Measurements from ENCODE around the gene LMO3.

The LMO3 gene

DNA sequence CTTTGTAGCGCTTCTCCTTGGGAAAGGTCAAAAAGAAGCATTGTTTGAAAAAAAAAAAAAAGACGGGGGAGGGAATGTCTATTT, at the start of gene LMO3:
Gene LMO3, minus strand, starts transcription at position 46 of the 84 bp plus-strand sequence. CDS start 5,302 bp downstream, outside the sequence.
- no peak for DNase-seq

- no peak for DNase-seq
Observed at GRCh38 chr12:16636435-16637055, 30.6 kb upstream of the LMO3 start.

- no peak for DNase-seq
Observed at GRCh38 chr12:16634786-16635185, 28.8 kb upstream of the LMO3 start.

DNA sequence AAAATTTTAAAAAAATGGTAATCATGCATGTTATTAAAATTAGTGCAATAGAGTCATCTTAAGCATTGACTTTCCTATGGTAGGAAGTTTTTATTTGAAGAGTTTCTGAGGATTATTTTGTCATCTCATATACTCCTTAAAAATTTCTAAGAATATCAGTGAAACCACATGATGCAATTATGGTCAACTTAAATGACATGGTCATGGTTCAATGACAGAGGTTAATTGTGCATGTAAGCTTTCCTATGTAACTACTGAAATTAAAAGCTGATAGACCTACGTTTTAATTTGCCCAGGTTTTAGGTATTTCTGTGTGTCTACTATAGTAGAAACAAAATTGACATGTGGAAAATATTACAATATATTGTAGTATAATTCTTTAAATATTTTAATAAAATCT, 21.0 kb upstream of the LMO3 start:
- DNase-seq = no peak

DNA sequence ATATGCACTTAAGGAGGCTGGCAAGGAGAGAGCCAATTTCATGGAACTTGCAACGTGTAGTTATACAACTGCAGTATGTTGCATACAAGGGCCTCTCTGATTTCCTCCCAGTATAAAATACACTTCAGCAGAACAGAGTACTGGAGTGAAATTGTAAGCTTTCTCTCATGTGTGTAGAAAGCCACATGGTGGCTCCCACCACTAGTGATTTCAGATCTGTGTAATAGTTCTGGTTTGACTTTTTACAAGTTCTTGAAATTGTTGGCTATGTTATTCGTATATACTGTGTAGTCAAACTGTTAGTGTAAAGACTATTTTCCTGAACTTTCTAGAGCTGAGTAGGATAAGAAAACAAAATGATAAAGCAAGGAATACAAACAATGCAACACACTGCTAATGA, 16.4 kb upstream of the LMO3 start:
- DNase-seq = no peak

DNA sequence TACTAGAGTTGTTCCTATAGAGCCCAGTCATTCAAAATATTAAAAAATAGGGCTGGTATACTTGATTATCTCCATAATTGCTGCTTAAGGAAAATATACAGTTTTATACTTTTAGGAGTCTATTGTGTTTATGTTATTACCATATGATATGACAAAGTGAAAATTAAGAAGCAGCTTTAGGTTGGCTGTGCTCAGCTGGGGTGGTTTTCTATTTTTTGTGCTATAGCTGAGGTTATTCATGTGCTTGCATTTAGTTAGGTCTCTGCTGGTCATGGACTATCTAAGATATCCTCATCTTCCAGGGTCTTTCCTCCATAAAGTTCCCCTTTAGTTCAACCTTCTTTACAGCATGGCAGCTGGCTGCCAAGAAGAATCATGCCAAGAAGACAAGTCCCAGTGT, 13.6 kb upstream of the LMO3 start:
- DNase-seq = no peak

DNA sequence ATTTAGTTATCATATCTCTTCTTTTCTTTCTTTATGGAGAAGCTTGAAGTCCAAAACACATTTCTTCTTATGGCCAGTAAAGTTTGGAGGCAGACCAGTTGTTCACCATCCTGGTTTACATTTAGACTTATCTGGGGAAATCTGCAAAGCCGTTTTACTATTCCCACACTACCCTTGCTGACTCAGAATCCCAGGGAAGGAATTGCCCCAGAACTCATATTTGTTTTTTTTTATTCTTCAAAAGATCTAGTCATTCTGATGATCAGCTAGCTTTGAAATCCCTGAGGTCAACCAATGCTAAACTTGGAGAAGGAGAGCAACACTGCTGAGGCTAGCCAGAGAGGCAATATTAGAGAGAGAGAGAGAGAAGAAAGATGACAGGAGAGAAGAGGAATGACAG, 12.3 kb upstream of the LMO3 start:
- no peak for DNase-seq

- no peak for DNase-seq
Observed at GRCh38 chr12:16613199-16613598, 7.2 kb upstream of the LMO3 start.

- DNase-seq = no peak
Observed at GRCh38 chr12:16612647-16613046, 6.7 kb upstream of the LMO3 start.

- DNase-seq = no peak
Observed at GRCh38 chr12:16611146-16611545, 5.2 kb upstream of the LMO3 start.

GRCh38 chr12:16610743-16611142, 4.8 kb upstream of the LMO3 start:
- DNase-seq = no peak

DNA sequence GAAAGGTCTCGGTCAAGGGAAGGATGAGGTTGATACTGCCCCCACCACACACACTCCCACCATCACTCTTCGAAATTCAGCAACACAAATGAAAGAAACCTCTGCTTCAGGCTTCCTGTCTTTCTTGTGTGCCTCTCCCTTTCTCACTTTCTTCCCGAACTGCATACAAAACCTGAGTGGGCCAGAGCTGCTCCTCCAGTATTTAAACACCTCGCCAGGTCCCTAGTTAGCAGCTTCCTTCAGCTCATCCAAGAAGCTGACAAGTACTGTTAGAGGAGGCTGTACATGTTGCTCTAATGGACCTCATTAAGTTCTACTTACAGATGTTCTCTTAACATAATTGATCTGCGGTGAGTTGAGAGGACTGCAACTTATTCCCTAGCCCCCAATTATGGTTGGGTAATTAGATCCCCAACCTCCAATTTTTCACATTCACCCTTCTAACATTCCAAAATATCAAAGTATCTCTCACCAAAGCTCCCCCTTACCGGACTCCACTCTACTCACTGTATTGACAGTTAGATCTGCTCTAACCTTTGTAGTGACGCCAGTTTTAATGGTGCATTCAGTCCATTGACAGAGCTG, 4.1 kb upstream of the LMO3 start:
- no peak for DNase-seq

GRCh38 chr12:16608946-16609539, 3.1 kb upstream of the LMO3 start:
- peak; percentile 15 for DNase-seq

DNA sequence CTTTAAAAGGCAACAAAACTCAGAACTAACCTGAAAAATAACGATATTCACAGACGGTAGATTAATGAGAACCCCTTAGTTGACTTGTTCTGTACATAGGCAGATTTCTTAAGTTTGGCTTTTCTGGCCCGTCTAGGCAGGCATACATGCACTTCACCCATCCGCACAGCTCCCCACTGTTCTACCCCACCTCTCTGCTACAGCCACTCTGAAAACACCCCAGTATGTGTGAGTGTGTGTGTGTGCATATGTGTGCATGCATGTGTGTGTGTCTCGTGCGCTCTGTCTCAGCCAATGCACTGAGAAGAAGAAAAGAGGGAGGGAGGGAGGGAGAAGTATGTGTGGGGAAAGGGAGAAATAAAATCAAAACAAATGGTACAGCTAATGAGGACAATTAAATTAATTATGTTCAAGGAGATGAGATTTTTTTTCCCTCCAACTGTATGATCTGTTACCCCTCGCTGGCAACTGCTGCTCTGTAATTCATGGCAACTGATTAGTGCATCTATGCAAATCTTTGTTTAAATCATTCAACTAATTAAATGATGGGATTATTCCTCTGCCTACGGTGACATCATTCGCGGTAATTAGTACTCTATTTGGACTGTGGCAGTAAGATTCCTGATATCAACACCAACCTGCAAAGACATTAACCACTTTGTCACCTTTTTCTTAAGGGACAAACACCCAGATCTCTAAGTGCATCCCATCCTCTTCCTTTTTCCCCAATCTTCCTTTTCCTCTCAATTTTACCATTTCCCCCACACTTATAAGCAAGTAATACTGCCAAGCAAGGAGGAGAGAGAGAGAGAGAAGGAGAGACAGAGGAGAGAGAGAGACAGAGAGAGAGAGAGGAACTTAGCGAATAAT, 2.2 kb upstream of the LMO3 start:
- no peak for DNase-seq

DNA sequence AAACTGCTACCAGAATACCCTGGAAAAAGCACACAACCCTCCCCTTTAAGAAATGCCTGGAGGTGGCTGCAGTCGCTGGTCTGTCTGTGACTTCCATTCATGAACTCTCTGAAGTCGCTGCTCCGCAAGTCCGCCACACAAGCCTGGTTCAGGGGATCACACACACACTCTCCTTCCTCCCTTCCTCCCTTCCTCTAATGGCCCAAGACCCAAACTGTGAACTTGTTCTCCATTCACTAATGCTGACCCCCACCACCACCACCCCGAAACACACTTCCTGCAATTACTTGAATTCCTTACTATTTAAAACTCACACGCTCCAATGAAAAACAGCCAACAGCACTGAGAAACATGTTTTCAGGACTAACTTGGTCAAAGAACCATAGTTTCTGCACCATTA, 1.0 kb upstream of the LMO3 start:
- peak; percentile 23 for DNase-seq

DNA sequence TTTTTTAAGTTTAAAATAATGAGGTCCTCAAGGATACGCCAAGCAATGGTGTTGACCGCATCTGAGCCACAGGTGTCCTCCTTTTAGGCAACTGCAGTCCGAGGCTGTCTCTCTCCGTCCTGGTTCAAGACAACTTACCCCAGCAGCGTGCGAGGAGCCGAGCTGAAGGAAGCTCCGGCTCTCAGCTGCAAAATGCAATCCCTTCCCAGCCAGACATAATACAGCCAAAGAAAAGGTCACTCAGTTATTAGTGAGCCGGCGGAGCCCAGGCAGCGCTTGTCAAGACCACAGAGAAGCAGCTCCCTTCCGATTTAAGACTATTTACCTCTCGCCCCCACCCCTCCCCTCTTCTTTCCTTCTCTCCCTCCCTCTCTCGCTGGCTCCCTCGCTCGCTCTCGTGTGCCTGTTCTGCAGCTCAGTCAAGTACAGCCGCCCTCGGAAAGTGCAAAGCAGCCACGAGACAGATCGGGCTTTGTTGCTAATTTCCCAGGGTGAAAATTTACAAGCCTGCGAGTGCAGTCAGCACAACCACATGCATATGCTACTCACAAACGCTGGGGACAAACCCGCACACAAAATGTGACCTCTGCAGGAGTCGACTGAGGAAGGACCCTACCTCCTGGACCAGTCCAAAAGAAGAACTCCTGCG, 363 bp upstream of the LMO3 start:
- DNase-seq = peak; percentile 65

DNA sequence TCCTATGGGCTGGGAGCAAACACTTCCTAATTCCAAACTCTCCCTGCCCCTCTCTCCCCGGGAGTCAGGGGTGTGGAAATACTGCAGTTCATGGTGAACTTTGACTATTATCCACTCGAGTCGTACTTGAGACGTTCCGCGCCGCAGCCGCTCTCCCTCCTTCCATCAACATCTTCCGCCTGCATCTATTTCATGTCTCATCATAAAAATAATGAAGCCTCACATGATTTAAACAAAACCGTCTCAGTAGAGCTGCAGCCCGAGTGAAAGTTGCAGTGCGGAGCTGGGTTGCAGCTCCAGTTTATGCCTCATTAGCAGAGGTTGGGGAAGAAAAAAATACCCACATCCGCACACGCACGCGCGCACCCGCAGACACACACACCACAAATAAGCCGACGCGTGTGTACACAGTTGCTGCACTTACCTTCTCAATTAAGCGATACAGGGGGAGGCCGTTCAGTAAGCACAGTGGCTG, 283 bp downstream of the LMO3 start:
- peak; percentile 39 for DNase-seq

GRCh38 chr12:16604596-16605252, 1.2 kb downstream of the LMO3 start:
- DNase-seq = peak; percentile 27

GRCh38 chr12:16603916-16604575, 1.9 kb downstream of the LMO3 start:
- DNase-seq = no peak

- DNase-seq = no peak
Observed at GRCh38 chr12:16603260-16603915, 2.6 kb downstream of the LMO3 start.

DNA sequence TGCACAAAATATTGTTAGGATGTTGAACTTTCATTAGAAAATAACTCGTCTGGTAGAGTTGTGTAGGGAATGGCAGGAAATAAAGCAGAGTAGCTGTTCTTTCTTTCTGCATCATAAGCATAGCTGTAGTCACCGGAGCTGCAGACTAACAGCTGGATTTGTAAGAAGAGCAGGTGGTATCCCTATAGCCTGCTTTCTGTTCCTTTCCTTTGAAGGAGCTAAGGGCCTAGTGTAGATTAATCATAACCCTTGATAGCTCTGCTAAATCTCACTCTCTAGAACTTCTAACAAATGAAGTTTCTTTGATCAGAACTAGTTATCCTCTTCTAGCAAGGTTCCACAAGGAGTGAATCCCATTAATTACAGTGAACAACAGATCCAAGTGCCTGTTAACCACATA, 3.5 kb downstream of the LMO3 start:
- no peak for DNase-seq

GRCh38 chr12:16600525-16600924, 5.4 kb downstream of the LMO3 start:
- DNase-seq = no peak

All from right hindlimb (tissue), 1 donor.